Spinal cord (tissue), 10 donors: Measurements from ENCODE around the gene SLC29A2. TPM values are rescaled to one million over a fixed set of nuclear protein-coding genes. Genes with fewer than 3 reads are reported as not detected.

Experiments used
- DNase-seq, 6 donors: peaks; one replicate each; pipeline versions ENCODE4 v3.0.0 to v3.0.0-alpha.2; 2013 to 2015; ENCODE audit warnings: low spot score in 6 of 6, low read depth in 4 of 6
- H3K27ac ChIP-seq: one replicate; pipeline ENCODE4 v1.5.1; 2013; ENCODE audit warnings: low read depth, low read length, control low read depth
- H3K27me3 ChIP-seq: one replicate; pipeline ENCODE4 v1.6.1; 2013; ENCODE audit warnings: low read length; ENCODE audit not compliant: control insufficient read depth, insufficient read depth
- H3K36me3 ChIP-seq: one replicate; pipeline ENCODE4 v1.6.1; 2013; ENCODE audit warnings: low read length; ENCODE audit not compliant: control insufficient read depth, insufficient read depth
- H3K4me1 ChIP-seq: one replicate; pipeline ENCODE4 v1.6.1; 2013; ENCODE audit warnings: low read length; ENCODE audit not compliant: control insufficient read depth, insufficient read depth
- H3K4me3 ChIP-seq: one replicate; pipeline ENCODE4 v1.5.1; 2013; ENCODE audit warnings: low read depth, low read length, control low read depth
- H3K9me3 ChIP-seq: one replicate; pipeline ENCODE4 v1.6.1; 2013; ENCODE audit warnings: low read length; ENCODE audit not compliant: control insufficient read depth, insufficient read depth
- WGBS: methylation state at CpG from one replicate; pipeline ENCODE4 v1.1.5; 2013; ENCODE audit warnings: missing lambda C conversion rate; ENCODE audit not compliant: insufficient coverage; 5-methylcytosine and 5-hydroxymethylcytosine counted together
- polyA plus RNA-seq, 2 donors: library from polyadenylated mRNA; unstranded; fragments of 120-200 nt; gene quantifications; one replicate each; pipeline ENCODE4 v1.2.1, GENCODE V29; 2013; ENCODE audit not compliant: insufficient read length in 2 of 2
- total RNA-seq, 2 donors: library from RNA; depleted of rRNA in 1 of 2; stranded (reverse); fragments of 120-200 nt in 1 of 2; fragments of >200 nt in 1 of 2; gene quantifications; one replicate each; pipeline versions ENCODE4 v1.2.3 to v1.2.4, GENCODE V29; 2013 to 2014
- donor health status: healthy.

Gene SLC29A2
- total and polyA plus RNA-seq, 4 donors = 1.5 to 11.0 (median 5.3) TPM

DNA sequence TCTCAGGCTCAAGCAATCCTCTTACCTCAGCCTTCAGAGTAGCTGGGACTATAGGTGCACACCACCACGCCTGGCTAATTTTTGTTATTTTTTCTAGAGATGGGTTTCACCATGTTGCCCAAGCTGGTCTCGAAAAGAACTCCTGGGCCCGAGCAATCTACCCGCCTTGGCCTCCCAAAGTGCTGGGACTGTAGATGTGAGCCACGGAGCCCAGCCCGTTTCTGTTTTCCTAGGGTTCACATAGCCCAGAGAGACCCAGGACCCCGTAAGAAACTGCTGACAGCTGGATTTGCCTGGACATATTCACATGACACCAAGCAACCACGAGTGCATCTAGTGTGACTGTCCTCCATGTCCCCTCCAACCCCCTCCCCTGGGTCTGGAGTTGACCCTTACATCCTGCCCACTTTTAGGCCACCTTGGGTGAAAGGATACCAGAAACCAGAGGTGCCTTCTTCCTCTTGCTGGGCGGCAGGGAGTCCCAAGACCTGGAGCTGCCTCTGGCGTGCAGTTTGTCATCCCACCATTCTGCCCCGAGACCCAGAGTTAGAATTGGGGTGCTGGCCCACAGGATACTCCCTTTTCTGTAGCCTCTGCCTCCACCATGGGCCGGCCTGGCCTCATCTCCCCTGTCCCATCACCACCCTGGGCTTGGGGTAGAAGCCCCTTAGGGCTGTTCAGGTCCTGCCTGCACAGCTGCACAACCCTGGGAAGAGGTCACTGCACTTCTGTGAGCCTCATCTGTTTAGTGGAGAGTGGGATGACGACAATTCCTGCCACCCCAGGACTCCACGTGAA lies 31.7 kb downstream of the SLC29A2 start:
- peaks cover 72% of the 10 kb centered on the region for H3K36me3 ChIP-seq
- H3K9me3 ChIP-seq = no peaks in the 10 kb centered on the region
- no peak overlapping the region for H3K4me3 ChIP-seq
- H3K4me1 ChIP-seq = peaks cover 30% of the 10 kb centered on the region
- WGBS = 88% methylated on average over 14 of the region's 14 CpGs
- no peak overlapping the region for H3K27ac ChIP-seq
- no peaks in the 10 kb centered on the region for H3K27me3 ChIP-seq
- no peak for DNase-seq

DNA sequence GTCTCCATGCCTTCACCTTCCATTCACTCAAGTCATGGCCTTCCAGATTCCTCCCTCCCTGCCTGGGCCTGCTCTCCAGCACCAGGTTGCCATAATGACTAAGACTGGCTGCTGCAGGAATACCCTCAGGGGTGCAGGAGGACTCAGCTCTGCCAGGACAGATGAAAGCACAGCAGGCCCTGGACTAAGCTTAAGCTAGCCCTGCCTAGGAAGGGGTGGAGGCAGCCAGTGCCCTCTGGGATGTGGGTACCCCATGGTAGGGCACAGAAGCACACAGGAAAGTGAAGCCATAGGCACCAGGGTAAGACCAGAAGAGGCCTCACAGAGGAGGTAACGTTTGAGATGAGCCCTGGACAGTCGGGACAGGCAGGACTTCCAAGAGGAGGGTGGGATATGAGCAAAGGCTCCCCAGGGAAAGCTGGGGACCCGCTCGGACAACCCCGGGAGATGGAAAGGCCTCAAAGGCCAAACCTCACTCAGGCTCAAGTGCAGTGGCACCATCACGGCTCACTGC lies 32.3 kb downstream of the SLC29A2 start:
- Histone ChIP-seq H3K27me3 (no peaks in the 10 kb centered on the region), H3K4me1 (peaks cover 33% of the 10 kb centered on the region), H3K36me3 (peaks cover 72% of the 10 kb centered on the region), H3K9me3 (no peaks in the 10 kb centered on the region), H3K27ac (no peak overlapping the region), H3K4me3 (no peak overlapping the region)
- no peak for DNase-seq
- 94% methylated on average over 6 of the region's 6 CpGs for WGBS

DNA sequence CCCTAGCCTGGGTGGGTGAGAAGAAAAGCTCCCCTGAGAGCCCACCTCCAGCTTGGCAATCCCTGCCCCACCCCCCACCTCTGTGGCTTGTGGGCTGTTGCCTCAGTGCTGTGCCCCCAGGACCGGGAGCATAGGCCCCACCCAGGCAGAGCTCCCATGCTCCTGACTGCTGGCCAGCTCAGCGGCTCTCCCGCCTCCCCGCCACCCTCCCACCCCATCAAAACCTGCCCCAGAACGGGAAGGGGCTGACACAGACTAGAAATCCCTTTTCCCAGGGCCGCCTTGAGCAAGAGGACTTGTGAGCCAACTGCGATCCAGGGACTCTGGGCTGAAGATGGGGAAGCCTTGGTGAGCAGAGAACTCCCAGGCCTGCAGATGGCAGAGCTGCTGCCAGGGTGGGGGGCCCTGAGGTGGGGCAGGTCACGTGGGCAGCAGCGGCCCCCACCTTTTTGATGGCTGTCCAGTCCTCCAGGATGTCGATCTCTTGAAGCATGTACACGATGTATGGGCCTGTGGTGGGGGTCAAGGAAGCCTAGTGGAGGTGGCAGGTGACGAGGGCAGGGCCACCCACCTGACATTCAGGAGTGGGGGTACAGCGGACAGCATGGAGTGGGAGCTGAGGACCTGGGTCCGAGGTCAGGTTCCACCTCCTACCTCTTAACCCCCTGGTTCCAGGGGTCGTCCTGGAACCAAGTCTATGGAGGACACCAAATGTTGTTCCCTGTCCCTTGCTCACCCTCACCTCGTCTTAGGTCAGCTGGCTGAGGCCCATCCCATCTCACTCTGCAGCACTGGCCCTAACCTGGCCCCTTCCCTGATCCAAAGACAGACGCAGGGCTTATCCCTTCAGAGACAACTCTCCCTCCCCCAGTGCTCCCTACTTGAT lies 33.0 kb downstream of the SLC29A2 start:
- Histone ChIP-seq H3K9me3 (no peaks in the 10 kb centered on the region), H3K27me3 (no peaks in the 10 kb centered on the region), H3K4me3 (no peak overlapping the region), H3K4me1 (peaks cover 33% of the 10 kb centered on the region), H3K27ac (no peak overlapping the region), H3K36me3 (peaks cover 76% of the 10 kb centered on the region)
- 84% methylated on average over 13 of the region's 17 CpGs for WGBS
- DNase-seq = no peak

DNA sequence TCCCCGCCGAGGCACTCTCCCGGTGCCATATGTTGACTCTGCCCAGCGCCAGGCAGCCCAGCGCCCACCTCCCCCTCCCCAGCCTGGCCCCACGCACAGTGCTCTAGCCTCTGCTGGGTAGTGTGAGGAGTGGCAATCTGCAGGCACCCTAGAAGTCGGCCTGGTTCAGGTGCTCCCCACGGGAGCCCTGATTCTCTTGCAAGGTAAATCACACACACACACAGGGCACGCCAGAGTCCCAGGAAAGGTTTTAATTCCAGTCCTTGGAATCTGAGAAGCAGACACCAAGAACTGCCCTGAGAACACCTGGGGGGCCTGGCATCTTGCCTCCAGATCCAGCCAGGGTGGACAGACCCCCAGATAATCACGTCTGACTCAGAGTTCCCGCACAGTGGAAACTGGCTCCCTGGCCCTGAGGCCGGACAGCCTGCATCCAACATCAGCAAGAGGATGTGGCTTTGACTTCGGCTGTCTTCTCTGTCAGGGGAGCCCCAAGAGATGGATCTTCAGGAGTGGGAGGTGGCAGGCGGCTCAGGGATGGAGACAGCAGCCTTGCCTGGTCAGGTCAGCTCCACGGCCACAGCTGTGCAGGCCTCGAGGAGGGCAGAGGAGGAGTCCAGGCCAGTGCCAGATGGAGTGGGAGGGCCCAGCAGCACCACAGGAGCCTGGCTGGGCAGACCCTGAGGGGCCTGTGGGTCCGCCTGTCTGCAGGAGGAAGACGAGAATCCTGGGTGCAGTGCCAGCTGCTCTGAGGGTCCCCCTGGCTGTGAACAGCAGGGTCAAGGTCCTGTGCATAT lies 34.3 kb downstream of the SLC29A2 start:
- 57% methylated on average over 11 of the region's 18 CpGs for whole genome bisulfite sequencing
- no peaks in the 10 kb centered on the region for H3K9me3 ChIP-seq
- peaks cover 86% of the 10 kb centered on the region for H3K36me3 ChIP-seq
- peaks cover 33% of the 10 kb centered on the region for H3K4me1 ChIP-seq
- no peak for DNase-seq
- H3K27me3 ChIP-seq = no peaks in the 10 kb centered on the region
- no peak overlapping the region for H3K27ac ChIP-seq
- no peak overlapping the region for H3K4me3 ChIP-seq

DNA sequence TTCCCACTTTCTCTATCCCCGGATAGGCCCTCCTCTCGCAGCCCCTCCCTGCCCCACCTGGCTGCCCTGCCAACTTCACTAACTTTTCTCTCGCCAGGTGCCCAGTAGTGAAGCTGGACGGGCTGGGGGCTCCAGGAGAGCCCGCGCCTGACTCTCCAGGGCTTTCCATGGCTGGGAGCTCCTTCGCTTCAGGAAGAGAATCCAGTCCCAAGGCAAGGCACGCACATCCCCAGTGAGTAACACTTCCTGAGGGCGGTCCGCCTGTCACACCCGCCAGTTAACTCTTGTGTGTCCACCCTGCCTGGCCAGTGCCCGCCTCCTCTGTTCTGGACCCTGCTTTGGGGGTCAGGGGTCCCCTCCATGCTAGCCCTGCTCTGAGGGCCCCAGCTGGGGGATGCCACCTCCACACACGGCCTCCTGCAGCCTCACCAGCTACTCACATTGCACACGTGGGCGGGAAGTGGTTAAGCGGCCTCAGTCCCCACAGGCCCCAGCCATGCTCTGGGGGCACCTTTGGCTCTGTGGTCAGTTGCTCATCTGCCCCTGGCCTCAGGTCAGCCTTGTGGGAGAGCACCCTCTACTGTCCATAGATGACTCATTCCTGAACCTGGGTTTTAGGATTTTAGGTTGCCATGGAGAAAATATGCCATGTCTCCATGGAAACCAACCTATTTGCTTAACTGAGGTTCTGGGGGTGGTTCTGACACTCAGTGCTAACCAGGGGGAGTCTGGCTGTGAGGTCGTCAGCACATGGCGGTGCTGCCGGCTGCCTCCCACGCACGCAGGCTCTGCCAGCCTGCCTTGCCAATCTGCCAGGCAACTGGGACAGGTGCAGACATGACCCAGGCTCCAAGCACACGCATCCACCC lies 35.1 kb downstream of the SLC29A2 start, which contains the start of gene RIN1:
RIN1 (minus strand) TSS at position 201 of the 869 bp plus-strand sequence; CDS start at position 169, 32 bp downstream.
- WGBS = 10% methylated on average over 22 of the region's 22 CpGs
- Histone ChIP-seq H3K9me3 (no peaks in the 10 kb centered on the region), H3K4me3 (peak within 1 kb of the TSS; percentile 48), H3K36me3 (peaks cover 84% of the 10 kb centered on the region), H3K4me1 (peaks cover 33% of the 10 kb centered on the region), H3K27ac (peak within 1 kb of the TSS; percentile 54), H3K27me3 (no peaks in the 10 kb centered on the region)
- peak in 2 of 6 donors; percentile 73 to 83 for DNase-seq

DNA sequence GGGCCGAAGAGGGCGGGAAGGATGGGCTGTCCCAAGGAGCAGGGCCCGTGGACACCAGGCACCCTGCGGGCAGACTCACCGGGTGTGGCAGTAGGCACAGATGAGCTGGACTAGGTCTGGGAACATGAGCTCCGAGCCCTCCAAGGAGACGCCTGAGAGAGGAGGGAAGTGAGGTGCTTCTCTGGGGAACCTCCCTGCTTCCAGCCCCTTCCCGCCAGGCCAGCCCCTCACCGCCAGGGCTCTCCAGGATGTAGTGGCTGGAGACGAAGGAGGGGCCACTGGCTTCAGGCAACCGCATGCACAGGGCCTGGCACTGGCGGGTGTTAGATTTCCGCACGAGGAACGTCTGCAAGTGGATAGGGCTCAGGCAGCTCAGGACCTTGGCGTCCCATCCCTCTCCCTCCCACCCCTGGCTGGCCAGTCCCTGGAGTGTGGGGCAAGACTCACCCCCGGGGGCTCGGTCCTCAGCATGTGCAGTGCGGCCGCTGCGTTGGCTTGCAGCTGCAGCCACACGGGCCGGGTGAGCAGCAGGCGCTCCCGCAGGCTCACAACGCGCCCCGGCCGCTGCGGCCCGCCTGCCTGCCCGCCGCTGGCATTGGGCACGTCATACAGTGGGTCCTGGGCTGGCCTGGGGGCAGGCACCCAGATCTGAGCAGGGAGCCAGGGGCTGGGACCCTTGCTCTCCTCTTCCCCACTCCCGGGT lies 35.9 kb downstream of the SLC29A2 start:
- WGBS = 17% methylated on average over 35 of the region's 35 CpGs
- H3K27me3 ChIP-seq = no peaks in the 10 kb centered on the region
- peaks cover 33% of the 10 kb centered on the region for H3K4me1 ChIP-seq
- no peaks in the 10 kb centered on the region for H3K9me3 ChIP-seq
- peaks cover 76% of the 10 kb centered on the region for H3K36me3 ChIP-seq
- DNase-seq = no peak
- peak overlapping the region; percentile 48 for H3K4me3 ChIP-seq
- H3K27ac ChIP-seq = peak overlapping the region; percentile 54

DNA sequence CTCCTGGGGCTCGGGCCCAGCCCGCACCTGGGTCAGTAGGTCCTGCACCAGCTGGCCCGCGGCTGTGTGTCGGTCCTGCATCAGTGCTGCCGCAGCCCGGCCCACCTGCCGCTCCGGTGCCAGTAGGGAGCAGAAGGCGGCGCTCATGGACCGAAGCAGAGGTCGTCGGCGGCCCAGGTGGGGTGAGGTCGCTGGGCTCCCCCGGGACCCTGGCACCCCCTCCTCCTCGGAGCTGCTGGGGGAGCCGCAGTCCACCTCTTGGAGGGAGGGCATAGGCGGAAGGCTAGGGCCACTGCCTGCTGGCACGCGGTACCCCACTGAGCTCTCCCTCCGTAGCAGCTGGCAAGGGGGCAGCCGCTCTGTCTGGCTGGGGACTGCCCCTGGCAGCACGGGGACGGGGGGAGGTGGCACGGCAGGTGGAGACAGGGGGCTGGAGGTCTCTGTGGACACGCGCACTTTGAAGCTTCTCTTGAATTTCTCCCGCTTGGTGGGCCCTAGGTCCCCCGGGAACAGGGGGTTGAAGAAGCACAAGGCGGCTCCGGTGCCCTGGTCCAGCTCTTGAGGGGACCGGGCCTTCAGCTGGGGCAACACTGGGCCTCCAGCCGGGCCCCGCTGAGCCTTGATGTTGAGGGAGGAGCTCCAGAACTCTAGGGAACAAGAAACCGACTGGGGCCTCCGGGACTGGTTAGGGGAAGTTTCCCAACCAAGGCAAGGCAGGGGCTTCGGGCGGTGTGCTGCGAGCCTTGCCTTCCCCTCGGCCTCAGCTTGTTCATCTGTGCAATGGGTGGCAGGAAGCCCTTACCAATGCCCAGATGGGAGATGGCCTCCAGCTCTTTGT lies 36.7 kb downstream of the SLC29A2 start:
- Histone ChIP-seq H3K4me1 (peaks cover 33% of the 10 kb centered on the region), H3K9me3 (no peaks in the 10 kb centered on the region), H3K4me3 (no peak overlapping the region), H3K27ac (no peak overlapping the region), H3K27me3 (no peaks in the 10 kb centered on the region), H3K36me3 (peaks cover 67% of the 10 kb centered on the region)
- 64% methylated on average over 41 of the region's 42 CpGs for WGBS
- DNase-seq = no peak
